Erythroblast (primary cell): Measurements from ENCODE around the gene USP3.
"Not testable (repeated sequence)": the region's sequence is repeated elsewhere in the genome, so short reads cannot be mapped to it uniquely, and the experiment has no call there.

Source experiments
- GATA1 ChIP-seq: IDR thresholded peaks from 2 replicates; pipeline ENCODE4 v1.6.1; 2011; ENCODE audit warnings: low read depth, mild to moderate bottlenecking, control low read depth, low read length, moderate library complexity
- POLR2A ChIP-seq: IDR thresholded peaks from 2 replicates; pipeline ENCODE4 v1.6.1; 2011; ENCODE audit warnings: mild to moderate bottlenecking, low read length

DNA sequence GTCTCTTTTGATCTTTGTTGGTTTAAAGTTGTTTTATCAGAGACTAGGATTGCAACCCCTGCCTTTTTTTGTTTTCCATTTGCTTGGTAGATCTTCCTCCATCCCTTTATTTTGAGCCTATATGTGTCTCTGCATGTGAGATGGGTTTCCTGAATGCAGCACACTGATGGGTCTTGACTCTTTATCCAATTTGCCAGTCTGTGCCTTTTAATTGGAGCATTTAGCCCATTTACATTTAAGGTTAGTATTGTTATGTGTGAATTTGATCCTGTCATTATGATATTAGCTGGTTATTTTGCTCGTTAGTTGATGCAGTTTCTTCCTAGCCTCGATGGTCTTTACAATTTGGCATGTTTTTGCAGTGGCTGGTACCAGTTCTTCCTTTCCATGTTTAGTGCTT, 116.4 kb downstream of the USP3 start:
- TF ChIP-seq POLR2A, GATA1: not testable (repeated sequence)
